NK-92 (cell line): ENCODE measurements around the gene DUS1L.

Experiments
- DNase-seq: peaks from one replicate; lab custom pipeline; 2025; ENCODE audit not compliant: unreplicated experiment; lab: John Stamatoyannopoulos, UW

Gene DUS1L

GRCh38 chr17:82056729-82057621 lies 8.6 kb downstream of the DUS1L start:
- DNase-seq, result no peak

GRCh38 chr17:82055965-82056728 lies 9.5 kb downstream of the DUS1L start:
- DNase-seq, result no peak

- DNase-seq, result no peak
Measured at GRCh38 chr17:82055023-82055964, 10.3 kb downstream of the DUS1L start.

DNA sequence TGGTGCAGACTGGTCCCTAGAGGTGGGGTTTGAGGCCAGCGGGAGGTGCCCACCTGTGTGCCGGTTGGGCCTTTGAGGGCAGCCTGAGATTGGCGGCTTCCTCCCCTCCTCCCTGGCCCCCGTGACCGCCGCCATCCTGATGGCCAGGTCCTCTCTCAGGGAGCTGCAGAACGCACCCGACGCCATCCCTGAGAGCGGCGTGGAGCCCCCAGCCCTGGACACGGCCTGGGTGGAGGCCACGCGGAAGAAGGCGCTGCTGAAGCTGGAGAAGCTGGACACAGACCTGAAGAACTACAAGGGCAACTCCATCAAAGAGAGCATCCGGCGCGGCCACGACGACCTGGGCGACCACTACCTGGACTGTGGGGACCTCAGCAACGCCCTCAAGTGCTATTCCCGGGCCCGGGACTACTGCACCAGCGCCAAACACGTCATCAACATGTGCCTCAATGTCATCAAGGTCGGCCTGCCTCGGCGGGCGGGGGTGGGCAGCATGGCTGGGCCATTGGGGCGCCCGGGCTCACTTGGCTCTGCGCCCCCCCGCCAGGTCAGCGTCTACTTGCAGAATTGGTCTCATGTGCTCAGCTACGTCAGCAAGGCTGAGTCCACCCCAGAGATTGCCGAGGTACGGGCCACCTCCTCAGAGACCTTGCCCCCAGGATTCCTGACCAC lies 11.1 kb downstream of the DUS1L start:
- no peak for DNase-seq

GRCh38 chr17:82053556-82054263 lies 11.9 kb downstream of the DUS1L start:
- no peak for DNase-seq

DNA sequence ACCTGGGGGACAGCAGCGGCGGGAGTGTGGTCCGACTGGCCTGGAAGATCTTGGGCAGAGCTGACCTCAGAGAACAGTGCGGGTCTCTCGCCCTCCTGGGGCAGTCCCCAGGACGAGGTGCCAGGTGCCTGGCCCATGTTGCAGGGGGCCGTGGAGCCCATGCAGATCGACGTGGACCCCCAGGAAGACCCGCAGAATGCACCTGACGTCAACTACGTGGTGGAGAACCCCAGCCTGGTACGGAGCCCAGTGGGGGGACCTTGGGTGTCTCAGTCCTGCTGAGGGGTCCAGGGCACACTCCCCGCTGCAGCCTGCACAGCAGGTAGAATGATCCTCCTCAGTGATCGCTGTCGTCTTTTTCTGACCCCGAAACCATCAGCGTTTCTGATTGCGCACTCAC lies 12.5 kb downstream of the DUS1L start:
- DNase-seq, result no peak

DNA sequence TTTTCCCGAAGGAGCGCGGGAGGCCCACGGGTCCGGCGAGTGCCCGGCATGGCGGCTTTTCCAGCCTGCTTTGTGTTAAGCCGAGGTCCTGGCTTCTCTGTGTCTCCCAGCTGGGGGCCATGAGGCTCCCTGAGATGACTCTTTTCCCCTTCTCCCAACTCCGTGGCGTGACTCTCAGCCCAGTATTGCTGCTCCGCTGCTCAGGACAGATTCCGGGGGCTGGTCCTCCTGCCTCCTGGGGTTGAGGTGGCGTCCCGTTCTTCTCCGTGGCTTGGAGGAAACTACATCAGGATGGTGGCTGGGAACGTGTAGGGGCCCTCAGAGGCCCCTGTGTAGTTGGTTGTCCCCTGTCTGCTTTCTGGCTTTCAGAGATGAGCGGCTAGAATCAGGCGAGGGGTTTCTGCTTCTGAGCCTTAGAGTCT lies 13.0 kb downstream of the DUS1L start:
- no peak for DNase-seq

DNA sequence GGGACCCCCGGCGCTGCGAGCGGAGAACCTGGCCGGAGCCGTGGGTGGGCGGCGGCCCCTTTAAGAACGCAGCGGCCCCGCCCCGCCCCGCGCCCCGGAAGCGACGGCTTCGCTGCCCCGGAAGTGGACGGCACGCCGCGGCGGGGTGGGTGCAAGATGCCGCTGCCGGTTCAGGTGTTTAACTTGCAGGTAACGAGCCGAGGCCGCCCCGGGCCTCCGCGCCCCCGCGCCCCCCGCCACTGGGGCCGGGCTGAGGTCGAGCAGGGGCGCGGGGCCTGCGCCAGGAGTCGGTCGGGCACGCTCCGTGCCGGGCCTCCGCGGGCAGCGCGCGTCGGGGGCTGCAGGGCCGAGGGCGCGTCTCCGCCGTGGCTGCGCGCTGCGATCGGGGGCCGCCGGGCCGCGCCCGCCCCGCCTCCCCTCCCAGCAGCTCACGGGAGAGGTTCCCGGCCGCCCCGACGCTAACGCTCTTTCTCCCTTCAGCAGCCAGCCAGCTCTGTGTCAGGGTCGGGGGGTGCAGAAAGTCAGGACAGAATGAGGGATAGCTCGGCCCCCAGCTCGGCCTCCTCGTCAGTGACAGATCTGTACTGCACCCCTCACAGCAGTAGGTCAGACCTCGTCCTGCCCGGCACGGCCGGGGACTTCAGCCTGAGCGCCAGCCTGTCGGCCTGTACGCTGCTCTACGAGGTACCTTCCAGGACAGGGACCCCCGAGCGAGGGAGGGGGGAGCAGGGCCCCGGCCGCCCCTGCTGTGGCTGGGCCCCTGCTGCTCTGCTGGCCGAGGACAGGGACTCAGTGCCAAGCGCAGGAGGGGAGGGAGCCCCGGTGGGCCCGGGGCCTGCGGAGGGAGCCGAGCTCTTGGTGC lies 13.6 kb downstream of the DUS1L start, which contains the start of the genes GPS1 and RFNG:
Gene GPS1 (plus strand): TSS at position 123 of the 862 bp plus-strand sequence. CDS start 34 bp downstream, at position 157.
Gene RFNG (minus strand): TSS at position 36 of the 862 bp plus-strand sequence. CDS start 45 bp downstream, outside the sequence.
- no peak for DNase-seq

DNA sequence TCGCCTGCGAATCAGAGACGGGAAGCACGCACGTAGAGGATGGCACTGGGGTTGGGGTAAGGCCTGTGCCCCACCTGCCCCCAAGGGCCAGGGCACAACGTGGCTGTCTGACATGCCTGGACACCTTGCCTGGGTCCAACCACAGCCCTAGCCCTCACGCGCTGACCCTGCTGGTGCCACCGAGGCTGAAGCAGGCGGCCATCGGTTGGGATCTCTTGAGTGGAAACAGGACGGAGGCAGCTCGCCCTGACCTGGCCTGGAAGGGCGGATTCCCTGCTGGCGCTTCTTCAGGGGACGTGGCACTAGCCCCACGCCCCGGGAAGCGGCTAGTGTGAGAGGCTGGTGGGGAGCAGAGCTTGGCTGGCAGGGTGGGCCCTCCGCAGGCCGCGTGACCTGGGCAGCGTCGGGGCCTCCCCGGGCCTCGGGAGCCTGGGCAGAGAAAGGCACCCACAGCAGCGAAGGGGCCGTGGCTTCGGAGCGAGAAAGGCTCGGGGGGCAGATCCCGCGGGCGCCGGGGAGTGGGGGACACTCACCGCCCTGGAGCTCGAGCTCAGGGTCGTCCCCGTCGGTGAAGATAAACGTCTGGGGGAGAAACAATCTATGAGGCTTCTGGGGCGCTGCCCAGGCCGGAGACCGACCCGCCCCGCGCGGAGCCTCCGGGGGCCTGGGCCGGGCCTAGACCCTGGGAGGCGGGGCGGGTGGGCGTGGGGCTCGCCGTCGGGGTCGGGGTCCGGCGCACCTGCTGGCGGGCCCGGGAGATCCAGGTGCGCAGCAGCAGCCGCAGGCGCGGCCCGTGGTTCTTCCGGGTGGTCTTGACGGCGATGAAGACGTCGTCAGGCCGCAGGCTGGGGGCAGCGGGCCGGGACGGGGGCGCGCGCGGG lies 14.6 kb downstream of the DUS1L start:
- no peak for DNase-seq

DNA sequence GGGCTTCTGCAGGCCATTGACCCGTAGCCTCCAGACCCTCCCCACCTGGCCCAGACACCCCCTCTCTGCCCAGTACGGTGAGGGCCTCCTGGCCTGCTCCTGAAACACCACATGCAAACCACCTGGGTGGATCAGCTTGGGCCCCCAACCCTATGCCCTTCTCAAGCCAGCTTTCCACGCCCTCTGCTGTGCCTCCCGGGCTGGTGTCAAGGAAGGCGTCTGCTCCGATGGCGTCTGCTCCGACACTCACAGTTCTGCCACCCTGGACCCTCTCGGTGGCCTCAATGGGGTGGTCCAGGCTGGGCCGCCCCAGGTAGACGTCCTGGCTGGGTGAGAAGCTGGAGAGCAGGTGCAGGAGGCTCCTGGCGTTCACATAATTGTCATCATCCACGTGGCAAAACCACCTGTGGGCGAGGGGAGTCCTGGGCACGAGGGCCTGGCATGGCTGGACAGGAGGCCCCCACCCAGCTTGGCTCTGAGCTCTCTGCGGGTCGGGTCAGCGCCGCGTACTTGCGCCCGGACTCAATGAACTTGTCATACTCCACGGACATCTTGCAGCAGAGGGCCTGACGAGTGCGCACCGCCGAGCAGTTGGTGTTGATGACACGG lies 15.3 kb downstream of the DUS1L start:
- no peak for DNase-seq

DNA sequence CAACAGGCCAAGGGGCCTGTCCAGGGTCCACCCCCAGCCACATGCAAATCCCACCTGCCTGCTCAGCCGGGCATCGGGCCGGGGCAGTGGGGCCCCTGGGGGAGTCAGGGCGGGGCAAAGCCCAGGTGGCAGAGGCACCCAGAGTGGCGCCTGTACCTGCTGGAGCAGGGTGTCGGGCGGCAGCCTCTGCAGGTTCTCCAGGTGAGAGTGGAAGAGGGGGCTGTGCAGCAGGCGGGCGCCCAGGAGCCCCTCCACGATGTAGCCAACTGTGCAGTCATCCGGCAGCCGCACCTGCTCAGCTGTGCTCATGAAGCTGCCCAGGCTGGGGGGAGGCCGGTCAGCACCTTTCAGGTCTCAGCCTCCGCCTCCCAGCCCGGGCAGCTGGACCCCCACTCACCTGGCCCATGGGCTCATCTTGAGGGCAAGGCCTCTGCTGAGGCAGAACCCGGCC lies 16.1 kb downstream of the DUS1L start:
- no peak for DNase-seq

- DNase-seq, result no peak
Measured at GRCh38 chr17:82049106-82049505, 16.5 kb downstream of the DUS1L start.

DNA sequence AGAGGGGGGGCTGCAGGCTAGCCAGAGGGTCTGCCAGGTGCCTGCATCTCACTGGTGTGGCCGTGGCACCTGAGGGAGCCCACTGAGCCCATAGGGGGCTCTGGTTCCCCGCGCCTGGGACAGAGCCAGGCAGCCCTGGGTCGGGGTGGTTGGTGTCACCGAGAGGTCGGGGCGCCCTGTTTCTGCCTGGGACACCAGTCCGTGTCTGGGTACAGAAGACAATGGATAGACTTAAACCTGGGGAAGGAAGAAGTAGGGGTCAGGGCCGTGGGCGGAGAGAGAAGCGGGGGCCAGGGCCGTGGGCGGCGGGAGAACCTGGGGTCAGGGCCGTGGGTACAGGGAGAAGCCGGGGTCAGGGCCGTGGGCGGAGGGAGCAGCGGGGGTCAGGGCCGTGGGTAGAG lies 17.0 kb downstream of the DUS1L start:
- no peak for DNase-seq

DNA sequence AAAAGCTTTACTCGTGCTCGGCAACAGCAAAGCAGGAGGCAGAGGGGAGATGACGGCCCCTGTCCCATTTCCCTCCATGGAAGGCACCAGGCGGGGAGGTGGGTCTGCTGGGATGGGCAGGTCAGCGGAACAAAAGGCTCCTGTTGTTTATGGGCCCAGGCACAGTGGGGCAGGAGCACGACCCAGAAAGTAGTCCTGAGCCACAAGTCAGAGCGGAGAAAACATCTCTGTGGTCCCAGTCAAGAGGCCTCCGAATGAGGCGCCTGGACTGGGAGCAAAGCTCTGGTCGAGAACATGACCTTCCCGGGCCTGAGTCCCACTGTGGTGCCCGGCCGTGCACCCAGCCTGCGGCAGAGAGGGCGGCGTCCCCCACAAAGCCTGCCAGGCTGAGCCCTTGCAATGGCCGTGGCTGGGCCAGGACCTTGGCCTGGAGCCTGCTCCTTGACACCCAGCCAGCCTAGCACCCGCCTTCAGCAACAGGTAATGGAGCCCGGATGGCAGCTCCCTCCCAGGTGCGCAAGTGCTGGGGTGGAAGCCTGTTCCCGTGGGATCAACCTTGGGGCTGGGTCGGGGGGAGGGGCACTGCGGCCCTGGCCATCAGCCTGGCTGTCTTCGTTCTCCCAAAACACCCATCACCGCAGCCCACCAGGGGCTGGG lies 17.6 kb downstream of the DUS1L start:
- DNase-seq, result no peak

DNA sequence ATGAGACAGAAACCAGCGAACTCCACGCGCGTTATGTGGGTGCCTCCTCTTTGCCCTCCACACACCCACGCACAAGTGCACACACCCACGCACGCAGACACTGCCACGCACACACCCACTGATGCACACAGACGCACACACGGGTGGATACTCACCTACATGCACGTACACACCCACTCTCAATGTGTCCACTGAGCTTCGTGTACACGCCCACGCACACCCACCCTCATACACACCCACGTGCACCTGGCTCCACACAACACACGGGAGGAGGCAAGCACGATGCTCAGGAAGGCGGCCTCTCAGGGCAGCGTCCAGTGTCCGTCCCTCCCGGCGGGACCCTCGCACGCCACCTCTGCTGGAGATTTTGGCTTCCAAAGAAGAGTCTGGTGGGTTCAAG lies 18.2 kb downstream of the DUS1L start:
- DNase-seq, result no peak

GRCh38 chr17:82046903-82047302 lies 18.7 kb downstream of the DUS1L start:
- no peak for DNase-seq
